CD4-positive, alpha-beta T cell treated with Interleukin-4 for 1 hour (primary cell): ENCODE results near the gene SERPINA12.

Source experiments
- DNase-seq, 2 donors: peaks; one replicate each; pipeline ENCODE4 v3.0.0-alpha.2; 2020 to 2022

SERPINA12 gene

DNA sequence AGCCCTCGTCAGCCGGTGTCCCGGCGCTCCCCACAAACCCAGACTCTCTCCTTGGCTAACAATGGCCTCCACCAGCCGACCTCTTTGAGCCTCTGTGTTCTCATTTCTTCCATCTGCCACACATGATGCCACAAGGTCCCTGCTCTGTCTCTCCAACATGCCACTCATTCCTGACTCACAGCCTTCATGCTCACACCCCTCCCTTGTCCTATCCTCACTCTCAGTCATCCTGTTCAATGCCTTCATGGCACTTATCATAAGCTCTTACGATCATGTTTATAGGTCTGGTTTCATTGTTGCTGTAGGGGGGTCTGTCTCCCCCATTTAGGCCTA lies 47.1 kb downstream of the SERPINA12 start:
- no peak for DNase-seq

DNA sequence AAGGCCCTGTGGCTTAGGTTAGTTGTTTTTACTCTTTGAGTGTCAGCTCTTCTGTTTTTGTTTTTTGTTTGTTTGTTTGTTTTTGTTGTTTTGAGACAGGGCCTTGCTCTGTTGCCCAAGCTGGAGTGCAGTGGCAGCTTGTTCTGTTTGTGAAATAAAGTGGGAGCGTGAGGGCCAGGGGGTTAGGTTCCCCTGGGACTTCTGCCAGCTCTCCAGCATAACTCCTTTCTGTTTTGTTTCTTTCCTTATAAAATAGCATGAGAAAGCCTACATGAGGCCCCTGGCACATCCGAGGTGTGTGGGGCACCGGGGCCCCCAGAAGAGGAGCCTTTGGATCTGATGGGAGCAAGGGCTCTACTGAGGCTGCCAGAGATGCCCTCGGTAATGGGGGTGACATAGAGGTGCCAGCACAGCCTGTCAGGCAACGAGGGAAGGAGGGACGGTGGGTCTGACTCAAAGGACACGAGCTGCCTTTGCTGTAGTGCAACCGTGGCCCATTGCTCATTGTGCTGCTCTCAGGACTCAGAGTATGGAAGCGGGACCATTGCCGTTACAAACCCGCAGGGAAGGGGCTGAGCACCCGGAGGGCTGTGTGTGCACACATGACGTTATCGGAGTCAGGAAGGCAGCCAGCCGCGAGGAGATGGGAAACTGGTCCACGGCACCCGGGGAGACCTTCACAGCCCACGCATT lies 47.6 kb downstream of the SERPINA12 start:
- DNase-seq = no peak

DNA sequence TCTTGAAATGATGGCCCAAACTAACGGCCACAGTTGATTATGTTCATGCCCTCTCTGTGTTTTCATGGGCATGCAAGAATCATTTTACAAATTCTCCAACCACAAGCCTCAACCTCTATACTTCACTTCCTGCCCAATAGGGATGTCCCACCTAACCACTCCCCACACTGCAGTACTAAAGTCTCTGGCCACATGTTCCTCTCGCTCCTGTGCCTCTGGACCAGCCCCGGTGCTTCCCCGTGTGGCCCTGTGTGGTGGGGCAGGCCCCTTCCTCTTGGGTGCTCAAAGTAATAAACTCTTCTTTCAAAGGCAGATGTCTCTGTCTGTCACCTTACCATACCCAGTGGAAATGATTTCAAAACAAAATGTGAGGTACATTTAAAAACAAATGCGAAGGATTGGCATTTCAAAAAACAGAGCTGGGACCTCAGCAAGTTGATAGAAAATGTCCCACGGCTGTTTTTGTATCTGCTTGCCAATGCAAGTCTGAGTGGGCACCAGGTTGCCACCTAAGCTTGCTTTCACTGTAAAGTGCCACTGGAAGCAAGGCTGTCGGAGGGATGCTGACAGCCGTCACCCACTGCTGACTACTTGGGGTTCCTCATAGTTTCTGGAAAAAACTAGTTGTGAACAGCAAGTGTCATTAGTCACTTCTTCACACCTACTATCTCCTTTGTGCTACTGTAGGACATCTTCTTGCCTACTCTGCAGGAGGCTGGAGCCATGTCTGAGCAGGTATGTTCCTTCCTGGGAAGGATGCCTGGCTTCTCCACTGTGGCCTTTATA lies 48.4 kb downstream of the SERPINA12 start:
- no peak for DNase-seq

DNA sequence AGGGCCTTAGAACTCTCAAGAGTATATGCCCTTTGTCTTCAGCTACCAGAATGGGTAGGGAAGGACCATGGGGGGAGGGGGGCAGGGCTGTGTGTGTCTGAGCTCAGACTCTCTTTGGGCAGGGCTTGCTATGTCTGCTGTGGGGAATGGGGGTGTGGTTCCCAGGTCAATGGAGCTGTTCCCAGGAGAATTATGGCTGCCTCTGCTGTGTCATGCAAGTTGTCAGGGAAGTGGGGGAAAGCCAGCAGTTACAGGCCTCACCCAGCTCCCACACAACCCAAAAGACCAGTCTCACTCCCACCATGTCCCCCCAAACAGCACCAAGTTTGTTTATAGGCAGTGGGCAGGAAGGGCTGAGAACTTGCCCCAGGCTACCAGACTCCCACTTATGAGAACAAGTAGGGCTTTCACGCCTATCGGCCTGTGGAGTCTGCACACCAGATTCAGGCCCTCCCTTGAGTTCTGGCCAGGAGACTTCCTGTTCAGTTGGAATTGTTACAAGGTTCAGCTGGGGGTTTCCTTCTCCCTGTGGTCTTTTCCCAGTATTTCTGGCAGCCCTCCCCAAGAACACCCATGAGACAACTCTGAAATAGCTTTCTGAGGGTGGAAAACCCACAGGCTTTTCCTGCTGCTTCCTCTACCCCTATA lies 50.6 kb downstream of the SERPINA12 start:
- no peak for DNase-seq

DNA sequence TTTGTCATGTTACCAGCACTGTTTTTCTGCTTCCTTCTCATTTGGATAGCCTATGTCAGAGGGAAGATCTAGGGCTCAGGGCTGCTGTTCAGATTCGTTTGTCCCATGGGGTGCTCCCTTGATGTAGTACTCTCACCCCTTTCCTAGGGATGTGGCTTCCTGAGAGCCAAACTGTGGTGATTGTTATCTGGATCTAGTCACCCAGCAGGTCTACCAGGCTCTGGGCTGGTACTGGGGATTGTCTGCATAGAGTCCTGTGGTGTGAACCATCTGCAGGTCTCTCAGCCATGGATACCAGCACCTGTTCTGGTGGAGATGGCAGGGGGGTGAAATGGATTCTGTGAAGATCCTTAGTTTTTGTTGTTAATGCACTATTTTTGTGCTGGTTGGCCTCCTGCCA lies 51.2 kb downstream of the SERPINA12 start:
- DNase-seq = no peak

DNA sequence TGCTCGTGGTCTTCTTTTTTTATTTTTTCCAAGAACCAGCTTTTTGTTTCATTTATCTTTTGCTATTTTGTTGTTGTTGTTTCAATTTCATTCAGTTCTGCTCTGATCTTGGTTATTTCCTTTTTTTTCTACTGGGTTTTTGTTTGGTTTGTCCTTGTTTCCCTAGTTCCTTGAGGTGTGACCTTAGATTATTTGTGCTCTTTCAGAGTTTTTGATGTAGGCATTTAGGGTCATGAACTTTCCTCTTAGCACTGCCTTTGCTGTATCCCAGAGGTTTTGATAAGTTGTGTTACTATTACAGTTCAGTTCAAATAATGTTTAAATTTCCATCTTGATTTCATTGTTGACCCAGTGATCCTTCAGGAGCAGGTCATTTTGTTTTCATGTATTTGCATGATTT lies 53.3 kb downstream of the SERPINA12 start:
- no peak for DNase-seq

DNA sequence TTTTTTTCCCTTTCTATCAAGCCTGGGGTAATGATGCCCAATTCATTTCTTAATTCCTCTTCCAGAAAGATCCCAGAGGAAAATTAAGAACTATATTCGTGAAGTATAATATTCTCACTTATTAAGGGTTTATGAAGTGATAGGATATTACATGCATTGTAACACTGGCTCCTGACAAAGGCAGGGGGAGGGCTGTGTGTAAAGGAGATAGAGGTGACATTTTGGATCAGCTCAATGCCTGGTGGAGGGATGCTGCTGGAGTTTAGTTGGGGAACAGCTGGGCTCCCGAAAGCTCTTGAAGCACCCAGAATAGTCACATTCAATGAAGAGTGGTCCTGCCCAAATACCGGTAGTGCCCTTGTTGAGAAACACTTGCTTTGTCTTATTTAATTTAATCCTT lies 57.4 kb downstream of the SERPINA12 start:
- DNase-seq = no peak

DNA sequence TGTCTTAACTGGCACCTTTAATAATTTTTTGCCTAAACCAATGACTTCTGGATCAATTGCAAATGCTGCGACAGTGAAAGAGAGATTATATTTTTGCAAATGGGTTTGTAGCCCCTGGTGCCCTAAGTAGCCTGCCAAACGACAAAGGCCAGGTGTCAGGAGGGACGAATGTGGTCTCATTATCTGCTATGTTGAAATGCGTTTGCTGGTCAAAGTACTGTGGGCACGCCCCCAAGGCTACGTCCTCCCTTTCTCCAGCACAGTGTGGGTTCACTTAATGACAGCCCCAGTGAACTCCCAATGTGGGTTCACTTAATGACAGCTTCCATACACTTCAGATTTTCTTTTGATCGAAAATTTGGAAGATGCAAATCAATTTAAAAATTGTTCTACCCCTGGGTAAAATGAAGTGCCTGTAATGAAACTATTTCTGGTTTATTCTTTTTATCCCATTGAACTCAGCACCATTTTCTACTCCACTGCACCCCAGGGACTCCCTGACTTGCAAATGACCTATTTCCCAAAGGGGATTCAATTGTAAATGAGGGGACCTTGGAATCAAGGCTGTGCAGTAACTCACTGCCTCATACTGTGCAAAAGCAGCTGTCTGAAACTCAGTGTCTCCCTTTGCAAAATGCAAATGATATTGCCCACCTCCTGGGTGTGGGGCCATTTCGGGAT lies 58.0 kb downstream of the SERPINA12 start:
- no peak for DNase-seq

DNA sequence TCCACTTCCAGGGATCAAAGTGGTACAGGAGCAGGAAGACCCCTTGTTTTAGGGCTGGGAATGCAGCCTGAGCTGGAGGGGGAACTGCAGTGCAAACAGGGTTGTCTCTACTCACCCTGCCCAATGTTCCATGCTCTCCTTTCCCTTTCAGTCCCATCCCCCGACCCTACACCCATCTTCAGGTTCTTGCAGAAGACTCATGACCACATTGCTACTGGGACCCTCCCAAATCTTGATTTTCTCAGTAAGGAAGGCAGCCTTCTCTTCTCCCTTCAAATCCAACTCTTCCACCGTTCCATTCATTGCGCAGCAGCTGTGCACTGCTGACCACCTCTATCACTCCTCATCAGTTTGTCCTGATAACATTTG lies 58.6 kb downstream of the SERPINA12 start:
- DNase-seq = no peak

DNA sequence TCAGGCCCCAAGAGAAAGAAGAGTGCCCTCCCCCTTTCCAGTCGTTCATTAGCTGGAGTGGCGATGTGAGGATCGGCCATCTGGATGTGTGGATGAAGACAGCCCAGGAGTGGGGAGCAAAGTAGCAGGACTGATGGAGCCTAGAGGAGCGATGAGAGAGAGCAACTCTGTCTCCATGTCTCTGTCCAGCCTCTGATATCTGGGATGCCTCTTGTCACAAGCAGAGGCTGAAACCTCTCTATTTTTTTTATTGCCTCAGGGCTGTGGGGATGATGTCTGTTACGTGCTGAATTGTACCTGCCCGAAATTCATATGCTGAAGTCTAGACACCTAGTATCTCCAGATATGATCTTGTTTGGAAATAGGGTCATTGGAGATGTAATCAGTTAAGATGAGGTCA lies 59.3 kb downstream of the SERPINA12 start:
- DNase-seq = no peak

DNA sequence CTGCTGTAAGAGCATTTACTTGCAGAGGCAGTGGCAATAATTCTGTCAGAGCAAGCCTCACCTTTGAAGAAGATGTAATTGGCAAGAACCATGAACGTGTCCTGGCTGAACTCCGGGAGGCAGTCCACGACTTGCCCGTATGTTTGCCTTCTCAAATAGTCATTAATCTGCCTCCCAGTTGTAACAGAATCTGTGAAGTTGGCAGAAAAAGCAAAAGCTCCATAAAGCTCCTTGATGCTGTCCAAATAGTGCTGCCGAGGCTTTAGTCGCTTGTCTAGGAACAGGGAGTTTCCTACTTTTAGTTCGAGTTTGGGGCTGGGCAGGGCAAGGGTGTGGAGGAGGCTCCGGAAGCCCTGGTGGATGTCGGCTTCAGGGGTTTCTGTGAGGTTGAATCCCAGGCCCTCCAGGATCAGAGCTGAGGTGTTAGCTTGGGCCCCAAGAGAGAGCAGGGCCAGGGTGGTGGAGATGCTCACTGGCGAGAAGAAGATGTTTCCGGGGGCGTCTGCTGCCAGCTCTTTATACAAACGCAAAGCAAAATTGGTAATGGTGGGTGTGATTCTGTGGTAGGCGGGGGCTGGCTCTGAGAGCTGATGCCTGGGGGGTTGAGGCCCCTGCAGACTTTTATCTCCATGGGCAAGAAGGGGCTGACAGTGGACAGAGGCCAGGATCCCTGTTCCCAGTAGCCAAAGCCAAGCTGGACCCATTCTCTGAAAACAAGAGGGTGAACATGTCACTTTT lies 61.0 kb downstream of the SERPINA12 start:
- DNase-seq = no peak

DNA sequence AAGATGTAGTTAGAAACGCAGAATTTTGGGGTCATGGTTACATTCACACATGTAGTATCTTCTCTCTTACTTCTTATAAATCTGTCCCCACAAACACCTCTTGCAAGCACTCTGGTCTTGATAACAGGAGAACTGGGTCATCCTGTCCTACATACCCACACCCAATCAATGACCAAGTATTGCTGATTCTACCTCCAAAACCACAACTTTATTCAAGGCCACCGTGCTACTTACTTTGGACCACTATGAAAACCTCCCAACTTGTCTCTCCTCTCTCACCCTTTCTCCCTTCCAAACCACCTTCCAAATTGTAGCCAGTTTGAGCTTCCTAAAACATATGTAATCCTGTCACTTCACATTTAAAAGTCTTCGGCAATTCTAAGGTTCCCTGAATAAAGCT lies 62.1 kb downstream of the SERPINA12 start:
- DNase-seq = no peak

DNA sequence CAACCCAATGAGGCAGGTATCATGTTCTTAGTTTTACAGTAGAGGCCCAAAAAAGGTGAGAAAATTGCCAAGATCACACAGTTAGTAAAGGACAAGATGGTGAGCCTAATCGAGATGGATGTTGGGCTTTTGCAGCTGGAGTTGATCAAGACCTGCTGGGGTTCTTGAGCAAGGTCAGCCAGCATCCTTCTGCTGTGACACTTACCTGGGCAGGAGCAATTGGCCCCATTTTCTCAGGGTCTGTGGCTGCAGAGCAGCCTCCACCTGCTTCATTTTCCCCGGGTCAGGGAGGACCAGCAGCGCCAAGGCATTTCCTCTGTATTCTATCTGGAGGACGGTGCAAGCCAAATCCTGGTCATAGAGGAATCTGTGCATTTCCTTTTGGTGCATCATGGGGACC lies 63.1 kb downstream of the SERPINA12 start:
- no peak for DNase-seq

DNA sequence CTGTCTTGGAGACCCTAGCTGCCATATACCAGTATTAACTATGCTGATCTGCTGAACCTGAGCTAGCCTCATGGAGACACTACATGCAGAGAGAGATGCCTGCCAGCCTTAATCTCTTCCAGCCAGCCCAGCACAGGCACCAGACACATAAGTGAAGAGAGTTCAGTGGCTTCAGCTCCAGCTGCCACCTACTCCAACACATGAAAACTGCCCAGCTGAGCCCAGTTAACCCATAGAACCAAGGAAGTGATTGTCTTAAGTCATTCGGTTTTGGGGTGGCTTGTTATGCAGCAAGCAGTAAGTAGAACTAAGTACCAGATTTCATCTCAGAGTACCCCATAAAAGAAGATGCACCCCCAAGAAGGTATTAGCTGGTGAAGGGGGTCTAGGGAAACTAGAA lies 64.3 kb downstream of the SERPINA12 start:
- no peak for DNase-seq

DNA sequence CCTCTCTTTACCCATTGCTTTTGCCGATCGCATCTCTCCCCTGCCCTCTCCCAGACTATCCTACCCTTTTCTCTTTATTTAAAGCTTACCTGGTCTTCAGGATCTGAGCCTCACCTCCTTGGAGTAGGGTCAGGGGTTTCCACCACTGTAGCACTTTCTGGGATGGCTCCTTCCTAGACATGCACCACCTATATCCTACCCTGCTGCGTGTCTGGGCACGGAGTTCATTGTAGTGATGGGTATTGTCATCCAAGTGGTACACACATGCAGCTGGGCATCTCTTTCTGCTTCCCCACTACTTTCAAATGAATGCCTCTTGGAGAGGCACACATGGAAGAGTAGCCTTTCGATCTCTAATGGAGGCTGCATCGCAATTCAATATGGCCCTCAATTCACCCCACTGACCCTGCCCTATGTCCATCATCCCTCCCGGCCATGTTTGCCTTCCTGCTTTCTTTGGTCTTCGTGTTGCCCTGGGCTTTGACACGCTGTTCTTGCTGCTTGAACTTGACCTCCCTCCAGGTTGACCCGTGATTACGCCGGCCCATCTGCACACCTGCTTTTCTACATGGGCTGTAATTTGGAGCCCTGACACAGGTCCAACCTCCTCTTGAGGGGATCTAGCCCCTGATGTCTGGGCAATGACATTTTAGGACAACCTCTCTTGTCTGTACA lies 67.6 kb downstream of the SERPINA12 start:
- DNase-seq = no peak

DNA sequence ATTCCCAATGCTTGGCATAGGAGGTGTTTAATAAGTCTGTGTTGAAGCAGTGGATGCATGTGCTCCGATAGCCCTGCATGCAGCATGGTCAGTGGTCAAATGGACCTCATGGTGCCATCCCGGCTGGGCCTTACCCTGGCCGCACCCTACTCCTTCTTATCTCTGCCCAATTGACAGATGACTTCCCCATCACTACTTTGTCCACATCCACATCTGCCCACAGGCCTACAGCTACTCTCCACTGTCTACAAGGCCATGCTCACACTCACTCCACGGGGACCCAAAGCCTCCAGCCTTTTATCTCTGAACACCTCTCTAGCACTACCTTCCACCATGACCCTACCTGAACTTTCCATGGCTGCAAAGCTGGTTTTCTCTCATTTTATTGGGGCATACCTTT lies 68.1 kb downstream of the SERPINA12 start:
- no peak for DNase-seq

DNA sequence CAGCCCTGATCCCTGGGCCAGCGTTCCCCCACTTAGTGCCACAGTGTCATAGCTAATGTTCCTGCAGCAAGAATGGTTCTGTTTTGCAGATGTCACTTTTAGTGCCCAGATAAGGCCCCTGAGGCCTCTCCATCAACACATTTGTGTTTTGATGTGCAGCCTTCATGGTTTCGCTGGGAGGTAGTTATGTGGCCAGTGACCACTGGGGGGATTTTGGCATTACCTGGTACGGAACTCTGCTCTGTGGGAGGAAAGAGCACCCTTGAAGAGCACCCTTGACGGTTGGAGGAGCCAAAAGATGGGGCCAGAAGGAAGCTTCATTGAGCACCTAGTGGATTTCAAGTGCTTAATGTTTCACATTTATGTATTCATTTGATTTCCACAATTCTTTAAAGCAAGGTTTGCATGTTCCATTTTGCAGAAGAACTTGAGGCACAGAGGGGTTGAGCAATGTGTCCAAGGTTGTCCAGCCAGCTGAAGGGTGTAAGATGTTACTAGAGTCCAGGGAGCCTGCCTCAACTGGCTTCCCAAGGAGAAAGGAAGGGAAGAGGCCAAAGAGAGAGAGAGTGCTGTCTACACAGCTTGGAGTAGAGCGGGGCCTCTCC lies 69.7 kb downstream of the SERPINA12 start:
- DNase-seq = no peak
